HepG2 (cell line): ENCODE measurements around the gene RRAS. TPM values are rescaled to one million over a fixed set of nuclear protein-coding genes. Genes with fewer than 3 reads are reported as not detected.

Source experiments
- ATF7 ChIP-seq, 2 experiments: fragments of 450-650 bp in 1 of 2; sonication (generic) in 1 of 2; formaldehyde crosslinking in 1 of 2; IDR thresholded peaks; 2 replicates each; pipeline versions ENCODE4 v1.4.0 to v1.6.1; 2016 to 2020; ENCODE audit warnings: antibody characterized with exemption in 1 of 2, mild to moderate bottlenecking in 1 of 2, missing genetic modification reagents in 1 of 2
- DMAP1 ChIP-seq: IDR thresholded peaks from 2 replicates; pipeline ENCODE4 v1.6.1; 2016
- NFIC ChIP-seq: IDR thresholded peaks from 2 replicates; pipeline ENCODE4 v1.6.1; 2012; ENCODE audit warnings: mild to moderate bottlenecking, low read length, inconsistent platforms
- ZKSCAN1 ChIP-seq: fragments of 150-350 bp; IDR thresholded peaks from 2 replicates; pipeline ENCODE4 v1.6.1; 2014; ENCODE audit warnings: low read length
- ZNF557 ChIP-seq: sonication (generic); formaldehyde crosslinking; IDR thresholded peaks from 2 replicates; pipeline ENCODE4 v1.4.0; 2020; ENCODE audit warnings: missing genetic modification reagents
- ZNF772 ChIP-seq: sonication (generic); formaldehyde crosslinking; IDR thresholded peaks from 2 replicates; pipeline ENCODE4 v1.5.0; 2020; ENCODE audit warnings: mild to moderate bottlenecking, missing genetic modification reagents
- polyA plus RNA-seq, 8 experiments: library from polyadenylated mRNA; depleted of rRNA in 3 of 8; stranded (reverse) in 7 of 8; unstranded in 1 of 8; fragments of >200 nt; fragmentation: Illumina TruSeq in 4 of 8; extraction: Trizol in 4 of 8; gene quantifications; 2 replicates each; pipeline versions ENCODE4 v1.2.1 to v1.2.3, GENCODE V29; 2011 to 2016; ENCODE audit warnings: low read depth in 4 of 8, missing spikeins in 1 of 8, mixed read lengths in 1 of 8; ENCODE audit not compliant: insufficient read depth in 1 of 8
- total RNA-seq, 5 experiments: library from RNA; depleted of rRNA; stranded (reverse); fragments of >200 nt; fragmentation: Illumina TruSeq; extraction: Trizol; gene quantifications; 2 replicates each; pipeline ENCODE4 v1.2.3, GENCODE V29; 2016; ENCODE audit warnings: low read depth in 1 of 5
- TF ChIP-seq, protein P1 (sequence below): sonication (generic); formaldehyde crosslinking; IDR thresholded peaks from 2 replicates; pipeline ENCODE4 v1.4.0; 2020; ENCODE audit warnings: missing genetic modification reagents
- TF ChIP-seq, protein P2 (sequence below): IDR thresholded peaks from 2 replicates; pipeline ENCODE4 v1.6.1; 2016; ENCODE audit warnings: low read depth, missing genetic modification reagents, missing compliant biosample characterization
- TF ChIP-seq, protein P3 (sequence below): sonication (generic); formaldehyde crosslinking; IDR thresholded peaks from 2 replicates; pipeline ENCODE4 v1.4.0; 2020; ENCODE audit warnings: mild to moderate bottlenecking, missing genetic modification reagents

The RRAS gene
- total and polyA plus RNA-seq, 2 of the 13 experiments (the other 11 are each of a cell fraction or from before 2014, with no cell fraction given) = 1.5 to 12.0 TPM

DNA sequence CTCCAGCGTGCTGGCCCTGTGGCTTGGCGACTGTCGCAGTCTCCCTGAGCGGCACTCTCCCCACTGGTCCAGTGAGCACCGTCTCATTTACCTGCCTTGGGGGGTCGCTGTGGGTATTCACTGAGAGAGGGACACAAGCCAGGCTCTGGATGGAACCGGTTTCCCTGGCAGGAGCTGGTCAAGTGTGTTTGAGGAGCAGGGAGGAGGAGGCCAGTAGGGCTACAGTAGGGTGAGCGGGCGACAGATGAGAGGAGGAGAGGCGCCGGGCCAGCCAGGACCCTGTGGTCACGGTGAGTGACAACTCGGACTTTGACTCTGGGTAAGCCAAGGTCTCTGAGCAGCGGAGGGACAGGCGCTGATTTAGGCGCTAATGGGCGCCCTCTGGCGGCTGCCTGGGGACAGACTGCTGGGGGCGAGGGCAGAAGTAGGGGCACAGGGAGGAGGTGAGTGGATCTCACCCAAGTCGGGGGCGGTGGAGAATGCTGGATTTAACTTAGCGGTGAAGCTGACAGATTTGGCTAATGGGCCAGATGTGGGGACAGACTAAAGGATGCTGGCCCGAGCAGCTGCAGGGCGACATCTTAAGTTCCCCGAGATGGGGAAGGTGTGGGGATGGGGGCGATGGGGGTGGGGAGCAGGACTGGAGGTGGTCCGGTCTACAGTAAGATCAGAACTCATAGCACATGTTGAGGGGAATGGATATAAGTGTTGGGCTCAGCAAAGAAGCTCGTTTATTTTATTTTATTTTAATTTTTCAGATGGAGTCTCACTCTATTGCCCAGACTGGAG is 32.4 kb upstream of the RRAS start (continued):
- TF ChIP-seq DMAP1 (CRISPR knock-in tag) = no peak; the same call in 1 of the 2 replicates
- peak; percentile 79; the same call in 1 of the 2 replicates for TF ChIP-seq ZNF557 (CRISPR knock-in tag)
- TF ChIP-seq, protein P1, sequence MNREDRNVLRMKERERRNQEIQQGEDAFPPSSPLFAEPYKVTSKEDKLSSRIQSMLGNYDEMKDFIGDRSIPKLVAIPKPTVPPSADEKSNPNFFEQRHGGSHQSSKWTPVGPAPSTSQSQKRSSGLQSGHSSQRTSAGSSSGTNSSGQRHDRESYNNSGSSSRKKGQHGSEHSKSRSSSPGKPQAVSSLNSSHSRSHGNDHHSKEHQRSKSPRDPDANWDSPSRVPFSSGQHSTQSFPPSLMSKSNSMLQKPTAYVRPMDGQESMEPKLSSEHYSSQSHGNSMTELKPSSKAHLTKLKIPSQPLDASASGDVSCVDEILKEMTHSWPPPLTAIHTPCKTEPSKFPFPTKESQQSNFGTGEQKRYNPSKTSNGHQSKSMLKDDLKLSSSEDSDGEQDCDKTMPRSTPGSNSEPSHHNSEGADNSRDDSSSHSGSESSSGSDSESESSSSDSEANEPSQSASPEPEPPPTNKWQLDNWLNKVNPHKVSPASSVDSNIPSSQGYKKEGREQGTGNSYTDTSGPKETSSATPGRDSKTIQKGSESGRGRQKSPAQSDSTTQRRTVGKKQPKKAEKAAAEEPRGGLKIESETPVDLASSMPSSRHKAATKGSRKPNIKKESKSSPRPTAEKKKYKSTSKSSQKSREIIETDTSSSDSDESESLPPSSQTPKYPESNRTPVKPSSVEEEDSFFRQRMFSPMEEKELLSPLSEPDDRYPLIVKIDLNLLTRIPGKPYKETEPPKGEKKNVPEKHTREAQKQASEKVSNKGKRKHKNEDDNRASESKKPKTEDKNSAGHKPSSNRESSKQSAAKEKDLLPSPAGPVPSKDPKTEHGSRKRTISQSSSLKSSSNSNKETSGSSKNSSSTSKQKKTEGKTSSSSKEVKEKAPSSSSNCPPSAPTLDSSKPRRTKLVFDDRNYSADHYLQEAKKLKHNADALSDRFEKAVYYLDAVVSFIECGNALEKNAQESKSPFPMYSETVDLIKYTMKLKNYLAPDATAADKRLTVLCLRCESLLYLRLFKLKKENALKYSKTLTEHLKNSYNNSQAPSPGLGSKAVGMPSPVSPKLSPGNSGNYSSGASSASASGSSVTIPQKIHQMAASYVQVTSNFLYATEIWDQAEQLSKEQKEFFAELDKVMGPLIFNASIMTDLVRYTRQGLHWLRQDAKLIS (CRISPR knock-in tag) = no peak
- TF ChIP-seq ZKSCAN1 = peak; percentile 90
- TF ChIP-seq, protein P2, sequence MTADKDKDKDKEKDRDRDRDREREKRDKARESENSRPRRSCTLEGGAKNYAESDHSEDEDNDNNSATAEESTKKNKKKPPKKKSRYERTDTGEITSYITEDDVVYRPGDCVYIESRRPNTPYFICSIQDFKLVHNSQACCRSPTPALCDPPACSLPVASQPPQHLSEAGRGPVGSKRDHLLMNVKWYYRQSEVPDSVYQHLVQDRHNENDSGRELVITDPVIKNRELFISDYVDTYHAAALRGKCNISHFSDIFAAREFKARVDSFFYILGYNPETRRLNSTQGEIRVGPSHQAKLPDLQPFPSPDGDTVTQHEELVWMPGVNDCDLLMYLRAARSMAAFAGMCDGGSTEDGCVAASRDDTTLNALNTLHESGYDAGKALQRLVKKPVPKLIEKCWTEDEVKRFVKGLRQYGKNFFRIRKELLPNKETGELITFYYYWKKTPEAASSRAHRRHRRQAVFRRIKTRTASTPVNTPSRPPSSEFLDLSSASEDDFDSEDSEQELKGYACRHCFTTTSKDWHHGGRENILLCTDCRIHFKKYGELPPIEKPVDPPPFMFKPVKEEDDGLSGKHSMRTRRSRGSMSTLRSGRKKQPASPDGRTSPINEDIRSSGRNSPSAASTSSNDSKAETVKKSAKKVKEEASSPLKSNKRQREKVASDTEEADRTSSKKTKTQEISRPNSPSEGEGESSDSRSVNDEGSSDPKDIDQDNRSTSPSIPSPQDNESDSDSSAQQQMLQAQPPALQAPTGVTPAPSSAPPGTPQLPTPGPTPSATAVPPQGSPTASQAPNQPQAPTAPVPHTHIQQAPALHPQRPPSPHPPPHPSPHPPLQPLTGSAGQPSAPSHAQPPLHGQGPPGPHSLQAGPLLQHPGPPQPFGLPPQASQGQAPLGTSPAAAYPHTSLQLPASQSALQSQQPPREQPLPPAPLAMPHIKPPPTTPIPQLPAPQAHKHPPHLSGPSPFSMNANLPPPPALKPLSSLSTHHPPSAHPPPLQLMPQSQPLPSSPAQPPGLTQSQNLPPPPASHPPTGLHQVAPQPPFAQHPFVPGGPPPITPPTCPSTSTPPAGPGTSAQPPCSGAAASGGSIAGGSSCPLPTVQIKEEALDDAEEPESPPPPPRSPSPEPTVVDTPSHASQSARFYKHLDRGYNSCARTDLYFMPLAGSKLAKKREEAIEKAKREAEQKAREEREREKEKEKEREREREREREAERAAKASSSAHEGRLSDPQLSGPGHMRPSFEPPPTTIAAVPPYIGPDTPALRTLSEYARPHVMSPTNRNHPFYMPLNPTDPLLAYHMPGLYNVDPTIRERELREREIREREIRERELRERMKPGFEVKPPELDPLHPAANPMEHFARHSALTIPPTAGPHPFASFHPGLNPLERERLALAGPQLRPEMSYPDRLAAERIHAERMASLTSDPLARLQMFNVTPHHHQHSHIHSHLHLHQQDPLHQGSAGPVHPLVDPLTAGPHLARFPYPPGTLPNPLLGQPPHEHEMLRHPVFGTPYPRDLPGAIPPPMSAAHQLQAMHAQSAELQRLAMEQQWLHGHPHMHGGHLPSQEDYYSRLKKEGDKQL (CRISPR knock-in tag) = no peak
- TF ChIP-seq, protein P3, sequence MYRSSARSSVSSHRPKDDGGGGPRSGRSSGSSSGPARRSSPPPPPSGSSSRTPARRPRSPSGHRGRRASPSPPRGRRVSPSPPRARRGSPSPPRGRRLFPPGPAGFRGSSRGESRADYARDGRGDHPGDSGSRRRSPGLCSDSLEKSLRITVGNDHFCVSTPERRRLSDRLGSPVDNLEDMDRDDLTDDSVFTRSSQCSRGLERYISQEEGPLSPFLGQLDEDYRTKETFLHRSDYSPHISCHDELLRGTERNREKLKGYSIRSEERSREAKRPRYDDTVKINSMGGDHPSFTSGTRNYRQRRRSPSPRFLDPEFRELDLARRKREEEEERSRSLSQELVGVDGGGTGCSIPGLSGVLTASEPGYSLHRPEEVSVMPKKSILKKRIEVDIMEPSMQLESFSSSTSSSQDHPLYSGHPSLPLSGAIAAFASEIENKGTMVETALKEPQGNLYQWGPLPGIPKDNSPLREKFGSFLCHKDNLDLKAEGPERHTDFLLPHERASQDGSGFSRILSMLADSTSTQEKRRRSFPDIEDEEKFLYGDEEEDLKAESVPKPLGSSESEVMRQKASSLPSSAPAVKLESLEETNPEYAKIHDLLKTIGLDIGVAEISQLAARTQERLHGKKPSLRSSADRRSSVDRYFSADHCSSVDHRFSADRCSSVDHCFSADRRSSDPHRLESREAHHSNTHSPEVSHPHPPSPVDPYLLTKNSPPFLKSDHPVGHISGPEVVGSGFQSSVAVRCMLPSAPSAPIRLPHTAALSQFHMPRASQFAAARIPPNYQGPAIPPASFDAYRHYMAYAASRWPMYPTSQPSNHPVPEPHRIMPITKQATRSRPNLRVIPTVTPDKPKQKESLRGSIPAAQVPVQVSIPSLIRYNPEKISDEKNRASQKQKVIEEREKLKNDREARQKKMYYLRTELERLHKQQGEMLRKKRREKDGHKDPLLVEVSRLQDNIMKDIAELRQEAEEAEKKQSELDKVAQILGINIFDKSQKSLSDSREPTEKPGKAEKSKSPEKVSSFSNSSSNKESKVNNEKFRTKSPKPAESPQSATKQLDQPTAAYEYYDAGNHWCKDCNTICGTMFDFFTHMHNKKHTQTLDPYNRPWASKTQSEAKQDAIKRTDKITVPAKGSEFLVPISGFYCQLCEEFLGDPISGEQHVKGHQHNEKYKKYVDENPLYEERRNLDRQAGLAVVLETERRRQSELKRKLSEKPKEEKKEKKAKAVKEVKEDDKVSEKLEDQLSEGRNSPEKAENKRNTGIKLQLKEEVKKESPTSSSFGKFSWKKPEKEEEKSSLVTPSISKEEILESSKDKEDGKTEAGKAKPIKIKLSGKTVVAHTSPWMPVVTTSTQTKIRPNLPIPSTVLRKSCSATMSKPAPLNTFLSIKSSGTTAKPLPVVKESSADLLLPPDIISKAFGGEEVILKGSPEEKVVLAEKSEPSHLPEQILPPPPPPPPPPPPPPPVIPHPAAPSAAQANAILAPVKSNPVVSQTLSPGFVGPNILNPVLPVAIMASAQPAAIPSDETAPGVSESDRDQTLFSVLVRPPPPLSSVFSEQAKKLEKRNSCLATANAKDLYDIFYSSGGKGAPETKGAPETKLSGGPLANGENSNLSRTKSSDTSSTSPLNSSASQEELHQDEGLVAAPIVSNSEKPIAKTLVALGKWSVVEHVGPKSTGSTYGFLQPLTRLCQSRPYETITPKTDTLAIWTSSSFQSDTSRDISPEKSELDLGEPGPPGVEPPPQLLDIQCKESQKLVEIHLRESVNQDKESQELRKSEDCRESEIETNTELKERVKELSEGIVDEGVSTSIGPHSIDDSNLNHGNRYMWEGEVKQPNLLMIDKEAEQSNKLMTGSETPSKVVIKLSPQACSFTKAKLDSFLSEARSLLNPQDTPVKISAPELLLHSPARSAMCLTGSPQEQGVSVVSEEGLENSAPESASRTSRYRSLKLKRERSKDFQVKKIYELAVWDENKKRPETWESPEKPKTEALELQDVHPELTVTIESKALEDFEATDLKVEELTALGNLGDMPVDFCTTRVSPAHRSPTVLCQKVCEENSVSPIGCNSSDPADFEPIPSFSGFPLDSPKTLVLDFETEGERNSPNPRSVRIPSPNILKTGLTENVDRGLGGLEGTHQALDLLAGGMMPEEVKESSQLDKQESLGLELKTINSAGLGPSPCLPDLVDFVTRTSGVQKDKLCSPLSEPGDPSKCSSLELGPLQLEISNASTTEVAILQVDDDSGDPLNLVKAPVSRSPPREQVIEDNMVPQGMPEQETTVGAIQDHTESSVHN (CRISPR knock-in tag) = peak; percentile 61; the same call in 1 of the 2 replicates
- peak; percentile 75; the same call in 1 of the 2 replicates for TF ChIP-seq ZNF772
- TF ChIP-seq NFIC = no peak
- TF ChIP-seq ATF7 (IDR thresholded peaks at IDR 0.05) = no peak
- TF ChIP-seq ATF7 (CRISPR knock-in tag; IDR thresholded peaks at IDR 0.05) = no peak
